Measurements from ENCODE around the gene NUP88.

DNA sequence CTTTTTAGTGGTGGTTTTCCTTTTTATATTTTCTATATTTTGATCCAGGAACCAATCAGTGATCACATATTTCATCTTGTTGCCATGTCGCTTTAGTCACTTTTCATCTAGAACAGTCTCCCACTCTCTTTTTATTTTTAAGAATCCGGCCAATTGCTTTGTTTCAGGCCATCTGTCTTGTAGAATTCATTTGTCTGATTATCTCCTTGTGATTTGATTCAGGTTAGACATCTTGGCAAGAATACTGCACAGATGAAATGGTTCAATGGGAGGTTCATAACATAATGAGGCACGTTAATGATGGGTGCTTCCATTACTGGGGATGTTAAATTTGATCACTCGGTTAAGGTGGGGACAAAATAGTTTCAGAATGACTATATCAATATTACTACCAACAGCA, 49.1 kb downstream of the NUP88 start:
- TF ChIP-seq, protein P1, sequence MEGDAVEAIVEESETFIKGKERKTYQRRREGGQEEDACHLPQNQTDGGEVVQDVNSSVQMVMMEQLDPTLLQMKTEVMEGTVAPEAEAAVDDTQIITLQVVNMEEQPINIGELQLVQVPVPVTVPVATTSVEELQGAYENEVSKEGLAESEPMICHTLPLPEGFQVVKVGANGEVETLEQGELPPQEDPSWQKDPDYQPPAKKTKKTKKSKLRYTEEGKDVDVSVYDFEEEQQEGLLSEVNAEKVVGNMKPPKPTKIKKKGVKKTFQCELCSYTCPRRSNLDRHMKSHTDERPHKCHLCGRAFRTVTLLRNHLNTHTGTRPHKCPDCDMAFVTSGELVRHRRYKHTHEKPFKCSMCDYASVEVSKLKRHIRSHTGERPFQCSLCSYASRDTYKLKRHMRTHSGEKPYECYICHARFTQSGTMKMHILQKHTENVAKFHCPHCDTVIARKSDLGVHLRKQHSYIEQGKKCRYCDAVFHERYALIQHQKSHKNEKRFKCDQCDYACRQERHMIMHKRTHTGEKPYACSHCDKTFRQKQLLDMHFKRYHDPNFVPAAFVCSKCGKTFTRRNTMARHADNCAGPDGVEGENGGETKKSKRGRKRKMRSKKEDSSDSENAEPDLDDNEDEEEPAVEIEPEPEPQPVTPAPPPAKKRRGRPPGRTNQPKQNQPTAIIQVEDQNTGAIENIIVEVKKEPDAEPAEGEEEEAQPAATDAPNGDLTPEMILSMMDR (IDR thresholded peaks at IDR 0.05): no peak
- TF ChIP-seq EP300 (IDR thresholded peaks at IDR 0.05) (no peak), POLR2AphosphoS5 (IDR thresholded peaks at IDR 0.05) (no peak), POLR2A (IDR thresholded peaks at IDR 0.05) (no peak)

Measured in upper lobe of left lung (tissue), 4 donors.